Measurements from ENCODE around the gene CNGA2.
"Not testable (repeated sequence)": the region's sequence is repeated elsewhere in the genome, so short reads cannot be mapped to it uniquely, and the experiment has no call there.

Gene CNGA2

DNA sequence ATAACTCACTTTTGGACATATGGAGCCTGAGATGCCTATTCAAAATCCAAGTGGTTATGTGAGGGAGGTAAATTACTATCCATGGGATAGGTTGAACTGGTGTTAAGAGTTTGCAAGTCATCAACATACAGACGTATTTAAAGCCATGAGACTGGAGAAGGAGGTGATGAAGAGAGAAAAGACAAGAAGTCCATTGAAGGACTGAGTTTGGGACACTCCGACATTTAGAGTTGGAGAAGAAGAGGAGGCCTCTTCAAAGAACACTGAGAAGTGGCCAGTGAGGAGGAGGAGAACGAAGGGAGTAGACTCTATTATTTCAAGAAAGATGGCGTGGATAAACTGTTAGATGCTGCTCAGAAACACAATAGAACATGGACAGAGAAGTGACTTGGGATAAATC lies at the start of gene CNGA2:
TSS of gene CNGA2 (plus strand) at position 301 of the 400 bp plus-strand sequence. CDS start 3,738 bp downstream, outside the sequence.
- DNase-seq (ENCODE audit: low read depth in 2 of 2) = no peak

DNA sequence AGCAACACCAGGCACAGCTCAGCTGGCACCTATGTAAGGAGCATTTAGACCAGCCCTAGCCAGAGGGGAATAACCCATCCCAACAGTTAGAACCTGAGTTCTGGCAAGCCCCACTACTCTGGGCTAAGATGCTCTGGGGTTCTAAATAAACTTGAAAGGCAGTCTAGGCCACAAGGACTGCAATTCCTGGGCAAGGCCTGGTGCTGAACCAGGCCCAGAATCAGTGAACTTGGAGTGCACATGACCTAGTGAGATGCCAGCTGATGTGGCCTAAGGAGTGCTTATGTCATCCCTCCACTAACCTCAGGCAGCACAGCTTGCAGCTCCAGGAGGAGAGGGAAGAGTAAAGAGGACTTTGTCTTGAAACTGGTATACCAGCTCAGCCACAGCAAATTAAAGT lies 46.9 kb upstream of the CNGA2 start:
- DNase-seq (ENCODE audit: low read depth in 2 of 2) = no peak

GRCh38 chrX:151688695-151689094 lies 45.9 kb upstream of the CNGA2 start:
- no peak for DNase-seq (ENCODE audit: low read depth in 2 of 2)

- DNase-seq (ENCODE audit: low read depth in 2 of 2) = no peak
Measured at GRCh38 chrX:151692825-151693224, 41.7 kb upstream of the CNGA2 start.

DNA sequence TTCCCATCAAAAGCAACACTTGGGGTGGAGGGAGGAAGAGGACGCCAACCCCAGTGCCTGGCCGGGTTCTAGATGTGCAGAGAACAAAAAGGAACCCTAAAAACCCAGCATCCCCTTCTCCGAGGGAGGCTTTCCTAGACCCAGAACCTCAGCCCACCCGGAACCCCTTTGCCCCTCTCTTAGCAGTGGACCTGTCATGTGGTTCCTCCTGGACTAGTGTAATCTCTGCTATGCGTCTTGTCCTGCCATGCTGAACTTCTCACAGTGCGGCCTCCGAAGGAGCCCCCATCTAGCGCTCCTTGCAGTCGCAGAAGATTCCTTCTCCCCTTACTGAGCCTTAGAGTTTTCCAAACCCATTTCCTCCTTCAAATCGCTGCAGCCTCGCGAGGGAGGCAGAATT lies 40.4 kb upstream of the CNGA2 start:
- DNase-seq (ENCODE audit: low read depth in 2 of 2) = no peak

DNA sequence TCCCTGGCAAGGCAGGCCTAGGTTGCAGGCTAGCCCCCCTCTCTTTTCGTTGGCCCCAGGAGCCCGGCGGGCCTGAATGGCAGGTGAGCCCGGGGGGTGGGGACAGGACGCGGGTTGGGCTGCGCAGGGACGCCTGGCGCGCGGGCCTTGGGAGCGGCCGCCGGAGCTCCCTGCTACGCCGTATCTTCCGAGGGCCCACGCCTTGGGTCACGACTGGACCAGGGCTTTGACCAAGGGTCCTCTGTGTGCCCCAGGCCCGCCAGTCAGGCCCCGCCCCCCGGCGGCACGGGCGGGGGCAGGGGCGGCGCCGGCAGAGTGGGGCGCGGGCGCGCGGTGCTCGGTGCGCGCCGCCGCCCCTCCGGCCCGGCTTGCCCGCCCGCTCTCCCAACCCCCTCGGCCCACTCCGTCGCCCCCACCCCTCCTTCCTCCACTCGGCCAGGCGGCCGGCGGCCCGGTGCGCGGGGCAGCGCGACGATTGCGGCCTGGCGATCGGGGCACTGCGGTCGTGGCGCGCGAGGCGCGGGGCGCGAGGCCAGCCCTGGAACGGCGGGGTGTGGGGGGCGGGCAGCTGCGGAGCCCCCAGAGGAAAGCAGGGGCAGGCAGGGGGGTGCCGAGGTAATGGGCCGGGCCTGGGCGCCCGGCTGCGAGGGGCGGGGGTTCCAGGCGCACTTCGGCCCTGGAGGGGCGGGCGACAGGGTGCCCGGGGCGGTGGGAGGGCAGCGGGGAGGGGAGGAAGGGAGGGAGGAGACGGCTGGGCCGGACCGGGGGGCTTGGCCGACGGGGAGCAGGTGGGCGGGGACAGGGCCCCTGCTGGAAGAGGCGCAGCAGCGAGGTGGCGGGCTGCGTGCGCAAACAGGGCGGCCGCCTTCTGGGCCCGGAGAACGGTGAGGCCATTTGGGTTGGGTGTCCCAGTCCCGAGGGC lies 39.6 kb upstream of the CNGA2 start, which contains the start of gene PRRG3:
TSS of gene PRRG3 (plus strand) at position 798 of the 922 bp plus-strand sequence. CDS start 3,357 bp downstream, outside the sequence.
- DNase-seq (ENCODE audit: low read depth in 2 of 2) = no peak

DNA sequence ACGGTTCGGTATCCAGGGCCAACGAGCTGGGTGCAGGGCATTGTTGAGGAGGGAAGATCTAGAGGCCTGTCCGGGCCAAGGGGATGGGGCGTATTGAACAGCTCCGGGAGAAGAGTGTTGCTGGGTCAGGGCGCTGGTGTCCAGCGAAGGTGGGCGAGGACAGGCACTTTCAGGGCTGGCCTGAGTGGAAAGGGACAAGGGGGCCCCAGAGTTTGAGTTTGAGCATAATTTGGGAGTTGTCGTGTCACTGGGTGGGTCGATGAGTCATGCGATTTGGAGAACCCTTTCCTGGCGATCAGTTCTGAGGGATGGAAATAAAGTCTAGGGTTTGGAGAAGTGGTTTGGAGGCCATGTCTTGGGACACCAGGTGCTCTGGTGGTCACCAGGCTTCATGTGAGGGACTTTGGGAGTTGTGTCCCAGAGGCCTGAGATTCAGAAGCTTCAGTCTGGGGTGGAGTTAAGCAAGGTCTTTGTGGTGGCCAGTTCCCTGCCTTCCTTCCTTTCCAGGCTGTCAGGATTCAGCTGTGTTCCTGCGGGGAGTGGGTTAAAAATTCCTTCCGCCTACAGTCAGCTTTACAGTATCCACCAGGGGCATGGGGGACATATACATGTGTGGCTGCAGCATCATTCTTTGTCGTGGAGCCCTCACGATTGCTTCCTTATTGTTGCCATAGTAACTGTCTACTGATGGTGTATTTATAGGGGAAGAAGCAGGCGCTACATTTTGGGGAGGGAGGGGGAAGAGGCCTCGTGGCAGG lies 38.8 kb upstream of the CNGA2 start:
- no peak for DNase-seq (ENCODE audit: low read depth in 2 of 2)

DNA sequence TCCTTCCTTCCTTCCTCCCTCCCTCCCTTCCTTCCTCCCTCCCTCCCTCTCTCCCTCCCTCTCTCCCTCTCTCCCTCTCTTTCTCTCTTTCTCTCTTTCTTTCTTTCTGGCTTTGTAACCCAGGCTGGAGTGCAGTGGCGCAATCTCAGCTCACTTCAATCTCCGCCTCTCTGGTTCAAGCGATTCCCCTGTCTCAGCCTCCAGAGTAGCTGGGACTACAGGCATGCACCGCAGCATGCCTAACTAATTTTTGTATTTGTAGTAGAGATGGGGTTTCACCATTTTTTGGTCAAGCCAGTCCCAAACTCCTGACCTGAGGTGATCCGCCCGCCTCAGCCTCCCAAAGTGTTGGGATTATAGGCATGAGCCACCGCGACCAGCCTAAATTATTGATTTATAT lies 37.5 kb upstream of the CNGA2 start:
- not testable (repeated sequence) for DNase-seq (ENCODE audit: low read depth in 2 of 2)

- DNase-seq (ENCODE audit: low read depth in 2 of 2) = no peak
Measured at GRCh38 chrX:151697522-151697921, 37.0 kb upstream of the CNGA2 start.

- no peak for DNase-seq (ENCODE audit: low read depth in 2 of 2)
Measured at GRCh38 chrX:151698485-151698884, 36.1 kb upstream of the CNGA2 start.

DNA sequence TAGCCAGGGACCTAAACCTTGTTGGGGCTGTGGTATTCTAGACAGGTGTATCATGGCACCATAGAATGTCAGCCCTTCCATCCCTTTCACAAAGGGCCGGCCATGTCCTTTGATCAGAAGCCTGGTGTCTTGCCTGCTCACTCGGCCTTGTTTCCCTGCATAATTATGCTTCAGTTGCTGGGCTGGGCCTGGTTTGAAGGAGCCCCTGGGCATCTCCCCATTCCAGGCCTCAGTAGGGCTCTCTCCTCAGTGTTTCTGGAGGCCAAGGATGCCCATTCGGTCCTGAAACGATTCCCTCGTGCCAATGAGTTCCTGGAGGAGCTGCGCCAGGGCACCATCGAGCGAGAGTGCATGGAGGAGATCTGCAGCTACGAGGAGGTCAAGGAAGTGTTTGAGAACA lies 34.8 kb upstream of the CNGA2 start:
- DNase-seq (ENCODE audit: low read depth in 2 of 2) = no peak

DNA sequence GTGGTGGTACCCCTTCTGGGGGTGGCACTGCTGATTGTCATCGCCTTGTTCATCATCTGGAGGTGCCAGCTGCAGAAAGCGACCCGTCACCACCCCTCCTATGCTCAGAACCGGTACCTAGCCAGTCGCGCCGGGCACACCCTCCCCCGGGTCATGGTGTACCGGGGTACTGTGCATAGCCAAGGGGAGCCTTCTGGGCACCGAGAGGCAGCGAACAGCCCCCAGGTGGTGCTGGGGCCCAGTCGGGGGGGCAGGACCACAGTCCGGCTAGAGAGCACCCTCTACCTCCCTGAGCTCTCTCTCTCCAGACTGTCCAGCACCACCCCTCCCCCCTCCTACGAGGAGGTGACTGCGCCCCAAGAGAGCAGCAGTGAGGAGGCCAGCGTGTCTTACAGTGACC lies 34.0 kb upstream of the CNGA2 start:
- DNase-seq (ENCODE audit: low read depth in 2 of 2) = no peak

- no peak for DNase-seq (ENCODE audit: low read depth in 2 of 2)
Measured at GRCh38 chrX:151701071-151701470, 33.5 kb upstream of the CNGA2 start.

DNA sequence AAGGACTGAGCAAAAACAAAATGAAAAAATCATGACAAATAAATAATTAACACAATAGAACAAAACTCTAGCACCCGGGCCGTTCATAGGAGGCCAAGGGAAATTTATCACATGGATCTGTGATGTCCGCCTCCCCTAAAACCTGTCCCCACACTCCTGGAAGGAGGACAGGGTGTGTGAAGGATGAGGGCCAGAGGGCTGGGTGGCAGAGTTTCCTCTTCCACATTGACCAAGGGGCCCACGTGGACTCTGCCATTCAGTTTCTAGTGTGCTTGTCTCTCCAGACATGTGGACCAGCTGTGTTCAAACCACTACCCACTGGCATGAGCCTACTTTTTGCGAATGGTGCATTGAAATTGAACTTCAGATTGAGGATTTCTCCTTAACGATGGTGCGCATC lies 33.0 kb upstream of the CNGA2 start:
- no peak for DNase-seq (ENCODE audit: low read depth in 2 of 2)

- no peak for DNase-seq (ENCODE audit: low read depth in 2 of 2)
Measured at GRCh38 chrX:151702026-151702714, 32.4 kb upstream of the CNGA2 start.

DNA sequence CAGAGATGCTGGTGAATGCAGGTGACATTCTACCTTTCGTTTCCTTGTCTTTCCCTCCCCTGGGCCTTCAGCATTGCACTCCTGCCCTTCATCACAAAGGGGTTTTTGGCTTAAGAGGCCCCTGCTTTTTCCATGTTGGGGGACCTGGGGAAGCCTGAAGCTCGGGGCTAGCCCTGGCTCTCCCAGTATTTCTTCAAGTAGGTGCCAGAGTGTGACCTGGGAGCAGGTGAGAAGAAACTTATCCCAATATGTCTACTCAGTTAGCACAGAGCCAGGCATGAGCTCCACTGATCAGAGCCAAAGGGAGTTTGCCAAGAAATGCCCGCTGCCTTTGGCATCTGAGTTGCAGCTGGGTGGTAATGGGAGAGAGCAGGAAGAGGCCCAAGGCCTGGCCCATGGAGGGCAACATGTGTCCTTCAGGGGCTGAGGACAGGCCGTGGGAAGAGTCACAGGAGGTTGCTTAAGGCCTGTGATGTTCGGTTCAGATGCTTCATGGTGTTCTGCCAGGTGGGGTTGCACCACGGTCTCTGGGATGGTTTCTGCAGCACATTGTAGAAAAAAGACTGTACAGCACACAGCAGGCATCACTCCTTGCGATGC lies 31.7 kb upstream of the CNGA2 start:
- DNase-seq (ENCODE audit: low read depth in 2 of 2) = no peak

GRCh38 chrX:151703487-151703886 lies 31.1 kb upstream of the CNGA2 start:
- no peak for DNase-seq (ENCODE audit: low read depth in 2 of 2)

DNA sequence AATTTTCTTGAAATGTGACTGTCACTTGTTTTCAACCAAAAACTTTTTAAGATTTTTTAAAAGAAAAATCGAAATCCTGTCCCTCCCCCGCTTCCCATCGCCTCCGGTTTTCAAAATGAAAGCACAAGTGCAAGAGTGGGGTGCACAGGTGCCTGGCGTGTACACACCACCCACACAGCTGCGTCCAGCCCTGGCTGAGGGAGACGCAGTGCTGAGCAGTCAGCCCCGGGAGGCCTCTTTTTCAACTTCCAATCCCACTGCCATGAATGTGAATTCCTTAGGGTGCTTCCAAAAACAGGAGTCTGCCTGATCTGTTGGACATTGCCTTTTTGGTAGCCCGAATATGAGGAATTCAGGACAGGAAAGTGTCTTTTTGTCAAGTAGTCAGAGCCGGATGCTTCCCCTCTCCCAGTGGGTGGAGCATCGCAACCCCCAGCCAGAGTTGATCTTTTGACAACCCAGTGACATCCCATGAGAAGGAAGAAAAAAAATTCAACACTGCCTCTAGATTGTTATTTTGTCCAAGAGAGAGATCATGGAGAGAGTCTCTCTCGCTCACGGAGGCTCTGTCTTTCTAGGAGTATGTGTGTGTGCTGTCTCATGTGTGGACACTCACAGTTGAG lies 30.4 kb upstream of the CNGA2 start:
- DNase-seq (ENCODE audit: low read depth in 2 of 2) = no peak

DNA sequence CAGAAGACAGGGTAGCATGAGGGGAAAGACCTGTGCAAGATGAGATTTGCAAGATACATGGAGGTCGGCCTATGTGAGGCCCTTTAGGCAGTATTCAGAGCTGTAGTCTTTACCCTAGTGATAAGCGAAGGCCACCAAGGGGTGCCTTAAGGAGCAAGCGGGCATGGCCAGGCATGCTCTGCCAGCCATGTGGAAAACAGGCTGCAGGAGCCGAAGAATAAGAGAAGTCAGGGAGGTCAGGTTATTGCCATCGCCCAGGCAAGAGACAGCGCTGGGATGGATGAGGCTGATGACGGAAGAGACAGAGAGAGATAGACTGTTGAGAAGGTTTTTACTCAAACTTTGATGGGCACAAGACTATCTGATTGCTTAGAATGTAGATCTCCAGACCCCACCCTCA lies 25.7 kb upstream of the CNGA2 start:
- no peak for DNase-seq (ENCODE audit: low read depth in 2 of 2)

DNA sequence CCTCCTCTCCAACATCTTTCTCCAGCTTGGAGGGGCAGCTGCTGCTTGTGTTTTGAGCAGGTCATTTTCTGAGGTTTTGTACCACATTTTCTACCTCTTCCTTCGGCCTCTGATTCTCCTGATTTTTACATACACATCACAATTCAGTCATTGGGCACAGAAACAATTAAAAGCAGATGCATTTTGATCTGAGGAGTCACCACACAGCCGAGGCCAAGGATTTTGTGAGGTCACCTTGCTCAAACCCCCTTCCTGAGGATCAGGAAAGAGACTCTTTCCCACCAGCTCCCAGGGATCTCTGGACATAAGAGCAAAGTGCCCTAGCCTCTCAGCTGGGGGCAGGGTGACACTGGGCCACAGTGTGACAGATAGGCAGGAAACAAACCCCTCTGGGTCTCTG lies 24.1 kb upstream of the CNGA2 start:
- no peak for DNase-seq (ENCODE audit: low read depth in 2 of 2)

GRCh38 chrX:151711154-151711553 lies 23.4 kb upstream of the CNGA2 start:
- no peak for DNase-seq (ENCODE audit: low read depth in 2 of 2)

All from stimulated activated CD8-positive, alpha-beta memory T cell treated with anti-CD3 and anti-CD28 coated beads, Interleukin-2, amount 100 ng/mL, for 48 hours (primary cell).